GM18517 (cell line): ENCODE results near the gene NTSR1.

Source experiments
- ATAC-seq: cut with Tn5 transposase; IDR thresholded peaks from one replicate; pipeline ENCODE4 v1.9.1; 2021; ENCODE audit warnings: mild to moderate bottlenecking, moderate library complexity; ENCODE audit not compliant: unreplicated experiment

The NTSR1 gene

DNA sequence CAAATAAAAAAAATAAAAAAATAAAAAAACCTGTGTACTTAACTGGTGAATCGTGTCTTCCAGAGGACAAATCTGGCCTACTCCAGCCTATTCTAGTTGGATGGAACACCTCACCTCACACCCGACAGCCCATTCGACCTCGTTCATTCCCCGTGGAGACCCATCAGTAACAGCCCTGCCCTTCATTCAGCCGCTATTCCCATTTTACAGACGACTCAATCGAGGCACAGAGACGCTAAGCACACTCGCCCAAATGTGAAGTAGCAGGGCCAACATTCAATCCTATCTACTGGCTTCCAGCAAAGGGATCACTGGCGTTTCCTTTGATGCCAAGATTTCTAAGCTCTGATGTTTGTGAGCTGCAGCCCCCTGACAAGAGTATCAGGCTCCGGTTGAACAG lies 1.8 kb upstream of the NTSR1 start:
- ATAC-seq, result no peak

DNA sequence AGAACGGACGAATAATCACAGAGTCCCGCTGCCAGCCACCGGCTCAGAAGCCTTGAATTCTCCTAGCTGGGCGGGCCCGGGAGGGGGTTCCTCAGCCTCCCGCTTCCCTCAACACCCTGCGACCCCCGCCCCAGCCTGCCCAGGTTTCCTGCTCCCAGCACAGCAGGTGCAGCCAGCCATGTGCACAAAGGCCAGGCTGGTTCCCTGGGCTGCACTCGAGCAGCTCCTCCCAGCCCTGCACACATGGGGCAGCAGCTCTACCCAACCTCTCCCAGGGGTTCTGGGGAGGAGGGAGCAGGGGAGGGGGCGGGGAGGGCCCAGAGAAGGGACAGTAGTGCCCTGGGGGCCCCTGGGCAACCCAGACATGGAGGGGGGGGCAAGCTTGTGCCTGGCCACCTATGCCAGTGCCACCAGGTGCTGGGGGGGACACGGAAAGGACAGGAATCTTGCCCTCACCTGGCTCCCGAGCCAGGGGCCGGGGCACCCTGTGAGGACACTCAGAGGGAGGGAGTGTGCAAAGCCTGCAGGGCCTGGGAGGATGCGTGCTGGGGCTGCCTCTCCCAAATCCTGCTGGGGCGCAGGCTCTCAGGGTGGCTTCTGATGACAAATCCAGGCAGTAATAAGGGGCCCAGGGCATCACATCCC lies 1.2 kb upstream of the NTSR1 start:
- ATAC-seq, result no peak

- ATAC-seq, result no peak
Observed at GRCh38 chr20:62707921-62708521, 615 bp upstream of the NTSR1 start.

DNA sequence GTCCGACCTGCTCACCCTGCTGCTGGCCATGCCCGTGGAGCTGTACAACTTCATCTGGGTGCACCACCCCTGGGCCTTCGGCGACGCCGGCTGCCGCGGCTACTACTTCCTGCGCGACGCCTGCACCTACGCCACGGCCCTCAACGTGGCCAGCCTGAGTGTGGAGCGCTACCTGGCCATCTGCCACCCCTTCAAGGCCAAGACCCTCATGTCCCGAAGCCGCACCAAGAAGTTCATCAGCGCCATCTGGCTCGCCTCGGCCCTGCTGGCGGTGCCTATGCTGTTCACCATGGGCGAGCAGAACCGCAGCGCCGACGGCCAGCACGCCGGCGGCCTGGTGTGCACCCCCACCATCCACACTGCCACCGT lies 885 bp downstream of the NTSR1 start:
- ATAC-seq, result no peak

DNA sequence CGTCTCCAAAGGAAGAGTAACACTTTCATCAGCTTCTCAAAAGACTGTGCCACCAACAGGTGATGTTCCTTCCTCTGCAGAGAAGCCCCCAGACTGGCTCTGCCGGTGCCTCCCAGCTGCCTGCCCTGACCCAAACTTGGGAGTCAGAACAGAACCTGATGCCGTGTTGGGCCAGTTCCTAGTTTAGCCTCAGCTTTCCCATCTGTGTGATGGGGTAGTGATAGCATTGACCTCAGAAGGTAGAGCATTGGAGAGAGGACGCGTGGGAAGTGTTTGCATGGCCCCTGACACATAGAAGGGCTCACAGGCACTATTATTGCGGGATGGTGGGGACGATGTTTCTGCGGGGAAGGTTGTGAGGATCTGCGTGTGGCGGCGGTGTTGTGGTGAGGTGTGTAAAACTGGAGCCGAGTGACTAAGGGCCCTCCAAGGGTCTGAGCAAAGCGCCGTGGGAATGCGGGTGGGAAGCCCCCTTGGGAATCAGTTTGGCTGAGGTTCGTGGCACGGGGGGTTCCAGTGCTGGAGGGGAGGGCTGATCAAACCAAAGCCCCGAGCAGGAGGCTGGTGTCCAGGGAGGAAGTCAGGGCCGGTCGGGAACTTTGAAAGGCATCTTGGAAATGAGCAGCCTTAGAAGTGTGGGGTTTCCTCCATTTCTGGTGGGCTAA lies 1.7 kb downstream of the NTSR1 start:
- no peak for ATAC-seq

DNA sequence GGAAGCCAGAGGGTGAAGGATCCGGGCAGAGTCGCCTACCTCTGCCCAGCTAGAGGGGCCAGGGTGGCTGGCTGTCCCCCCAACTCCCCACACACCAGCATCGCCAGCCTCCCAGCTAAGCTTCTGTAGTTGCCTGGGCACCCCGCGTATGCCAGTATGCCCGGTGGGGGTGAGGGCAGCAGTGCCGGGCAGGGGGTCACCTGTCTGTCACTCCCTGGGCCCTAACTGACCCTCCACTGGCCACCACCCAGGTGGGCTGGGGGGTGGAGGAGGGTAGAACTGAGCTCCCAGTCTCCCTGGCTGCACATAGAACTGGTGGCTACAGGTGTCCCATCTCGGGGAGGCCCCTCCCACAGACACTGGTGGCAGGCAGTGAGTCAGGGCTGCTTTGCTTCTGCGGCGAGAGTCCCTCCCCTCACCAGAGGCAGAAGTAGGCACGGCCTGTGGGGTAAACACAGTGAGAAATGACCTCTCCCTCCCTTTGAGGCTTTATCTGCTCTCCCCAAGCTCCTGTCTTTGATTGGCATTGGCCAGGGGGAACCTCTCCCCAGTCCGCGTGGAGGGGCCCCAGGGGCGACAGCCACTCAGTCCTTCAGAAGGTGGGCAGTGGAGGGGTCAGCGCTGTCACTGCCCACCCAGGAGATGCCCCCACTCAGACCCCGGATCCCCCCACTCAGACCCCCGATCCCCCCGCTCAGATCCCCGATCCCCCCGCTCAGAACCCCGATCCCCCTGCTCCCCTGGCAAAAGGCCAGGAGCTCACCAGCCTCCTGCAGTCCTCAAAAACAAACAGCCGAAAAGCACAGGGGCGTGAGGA lies 2.5 kb downstream of the NTSR1 start:
- ATAC-seq, result no peak

- ATAC-seq, result no peak
Observed at GRCh38 chr20:62711703-62712101, 3.1 kb downstream of the NTSR1 start.

DNA sequence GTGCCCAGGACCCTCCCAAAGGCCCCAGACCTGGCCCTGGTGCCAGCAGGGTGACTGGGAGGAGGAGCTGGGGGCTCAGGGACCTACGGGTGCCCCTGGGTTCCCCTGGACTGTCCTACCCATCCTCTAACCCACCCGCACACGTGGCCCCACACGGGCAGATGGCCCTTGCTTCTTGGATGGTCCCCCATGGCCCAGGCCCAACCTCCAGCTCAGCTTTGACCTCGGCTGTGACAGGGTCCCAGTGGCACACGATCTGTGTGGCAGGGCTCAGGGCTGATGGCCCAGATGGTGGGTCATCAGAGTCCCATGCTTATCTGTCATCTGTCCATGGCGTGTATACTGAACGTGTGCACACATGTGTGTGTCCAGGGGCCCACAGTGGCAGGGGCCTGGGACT lies 4.0 kb downstream of the NTSR1 start:
- no peak for ATAC-seq

DNA sequence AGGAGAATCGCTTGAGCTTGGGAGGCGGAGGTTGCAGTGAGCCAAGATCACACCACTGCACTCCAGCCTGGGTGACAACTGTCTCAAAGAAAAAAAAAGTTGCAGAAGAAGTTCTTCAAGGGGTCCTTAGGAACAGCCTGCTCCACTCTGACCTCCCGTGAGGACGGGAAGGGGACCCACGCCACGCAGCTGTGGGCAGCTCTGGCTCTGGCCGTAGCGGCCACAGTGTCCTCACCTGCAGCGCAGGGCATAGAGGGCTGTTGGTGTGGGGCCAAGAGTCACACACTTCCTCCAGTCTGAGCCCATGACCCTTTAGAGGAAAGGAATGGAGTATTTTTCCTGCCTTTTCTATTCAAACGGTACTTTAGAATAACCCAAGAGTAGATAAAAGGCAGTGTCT lies 5.4 kb downstream of the NTSR1 start:
- ATAC-seq, result no peak

GRCh38 chr20:62714799-62715198 lies 6.2 kb downstream of the NTSR1 start:
- ATAC-seq, result no peak

GRCh38 chr20:62715201-62715600 lies 6.6 kb downstream of the NTSR1 start:
- ATAC-seq, result no peak

DNA sequence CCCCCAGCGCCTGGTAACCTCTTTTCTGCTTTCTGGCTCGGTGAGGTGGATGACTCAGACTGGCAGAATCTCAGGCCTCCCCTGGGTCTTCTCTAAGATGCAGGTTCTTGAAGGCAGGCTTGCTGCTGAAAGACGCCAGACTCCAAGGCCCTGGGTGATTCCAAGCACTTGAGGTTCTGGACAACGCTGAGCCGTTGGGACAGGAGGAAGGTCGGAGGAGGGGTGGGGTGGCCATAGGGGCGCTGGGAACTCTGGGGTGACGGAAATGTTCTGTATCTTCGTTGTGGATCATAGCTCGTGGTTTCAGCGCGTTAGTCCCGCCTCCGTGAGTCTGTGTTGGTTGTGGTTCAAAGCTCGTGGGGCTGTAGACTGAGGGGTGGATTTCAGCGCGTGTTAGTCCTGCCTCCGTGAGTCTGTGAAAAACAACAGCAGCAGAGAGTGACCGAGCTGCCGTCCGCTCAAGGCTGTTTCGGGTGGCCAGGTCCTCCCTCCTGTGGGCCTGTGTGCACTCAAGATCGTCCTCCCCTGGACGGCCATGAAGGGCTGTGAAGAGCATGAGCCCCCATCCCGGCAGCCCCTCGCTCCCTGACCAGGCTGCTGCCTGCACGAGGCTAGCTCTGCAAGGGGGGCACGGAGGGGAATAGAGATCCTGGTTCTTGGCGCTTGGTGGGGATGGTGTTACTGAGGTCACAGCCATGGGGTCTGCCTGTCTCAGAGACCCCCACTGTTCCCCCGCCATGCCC lies 7.7 kb downstream of the NTSR1 start:
- ATAC-seq, result no peak

- ATAC-seq, result no peak
Observed at GRCh38 chr20:62716941-62717310, 8.3 kb downstream of the NTSR1 start.

- ATAC-seq, result no peak
Observed at GRCh38 chr20:62717933-62718332, 9.3 kb downstream of the NTSR1 start.

DNA sequence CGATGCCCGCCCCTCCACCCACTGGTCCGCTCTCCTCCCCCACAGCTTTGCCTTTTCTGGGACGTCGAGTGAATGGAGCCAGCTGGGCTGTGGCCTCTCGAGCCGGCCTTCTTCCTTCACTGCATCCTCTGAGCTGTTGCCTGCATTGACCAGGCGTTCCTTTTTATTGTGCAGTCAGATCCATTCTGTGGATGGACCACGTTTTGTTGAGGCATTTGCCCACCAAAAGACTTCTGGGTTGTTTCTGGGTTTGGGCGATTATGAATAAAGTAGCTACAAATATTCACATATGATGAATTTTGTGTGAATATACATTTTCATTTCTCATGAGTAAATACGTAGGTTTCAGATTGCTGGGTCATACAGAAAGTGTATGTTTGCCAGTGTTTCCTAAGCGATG lies 9.9 kb downstream of the NTSR1 start:
- no peak for ATAC-seq

GRCh38 chr20:62719250-62719935 lies 10.8 kb downstream of the NTSR1 start:
- no peak for ATAC-seq

DNA sequence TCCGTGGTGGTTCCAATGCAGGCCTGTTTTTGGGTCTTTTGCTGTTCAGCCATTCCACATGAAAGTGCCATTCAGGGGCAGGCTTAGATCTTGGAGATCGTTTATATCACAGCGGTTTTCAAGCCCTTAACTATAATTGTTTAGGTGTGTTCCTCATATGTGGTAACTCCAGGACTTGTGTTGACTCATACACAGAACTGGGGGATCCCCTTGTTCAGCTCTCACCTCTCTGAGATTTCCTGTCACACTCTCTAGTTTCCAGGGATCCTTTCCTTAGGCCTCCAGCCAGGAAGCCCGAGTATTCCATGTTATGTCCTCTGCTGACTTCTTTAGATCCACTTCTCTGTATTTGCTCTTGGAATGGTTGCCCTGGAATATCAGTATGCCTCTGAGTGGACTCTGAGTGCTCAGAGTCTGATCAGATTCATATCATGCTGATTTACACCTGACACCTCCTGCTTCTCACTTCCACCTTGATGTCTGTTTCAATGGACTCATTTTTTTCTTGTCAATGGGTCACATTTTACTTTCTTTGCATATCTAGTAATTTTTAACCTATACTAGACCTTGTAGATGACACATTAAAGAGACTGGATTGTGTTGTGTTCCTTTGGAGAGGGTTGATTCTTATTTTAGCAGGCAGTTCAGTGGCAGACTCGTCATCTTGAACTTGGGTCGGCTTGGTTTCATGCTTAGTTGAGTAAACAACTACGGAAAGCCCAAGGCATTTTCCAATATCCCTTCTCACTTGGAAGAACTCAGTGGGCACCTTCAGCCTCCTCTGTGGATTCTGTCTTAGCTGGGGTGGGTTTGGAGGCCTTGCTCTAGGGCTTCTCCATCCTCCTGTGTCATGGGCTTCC lies 13.1 kb downstream of the NTSR1 start:
- ATAC-seq, result no peak

- no peak for ATAC-seq
Observed at GRCh38 chr20:62722627-62723026, 14.0 kb downstream of the NTSR1 start.

GRCh38 chr20:62723351-62723750 lies 14.7 kb downstream of the NTSR1 start:
- no peak for ATAC-seq
